Common myeloid progenitor, CD34-positive (primary cell): ENCODE measurements around the gene ATP8A1.
A peak's percentile ranks its signal among the peaks of the same experiment; 100 is the strongest.
"Not testable (repeated sequence)": the region's sequence is repeated elsewhere in the genome, so short reads cannot be mapped to it uniquely, and the experiment has no call there.

Experiments
- CTCF ChIA-PET: fragments of 350-600 bp; sonication (Branson Sonifier 250); formaldehyde crosslinking; loops from one replicate; lab custom pipeline; 2021; ENCODE audit warnings: antibody characterized with exemption; lab: Charles Lee
- POLR2A ChIA-PET: fragments of 350-600 bp; sonication (Branson Sonifier 250); formaldehyde crosslinking; loops from one replicate; lab custom pipeline; 2021; ENCODE audit warnings: antibody characterized with exemption; lab: Charles Lee
- DNase-seq, 3 donors: peaks; one replicate each; pipeline versions ENCODE4 v3.0.0 to v3.0.0-alpha.2; 2013
- H3K27ac ChIP-seq, 2 experiments: 1 replicate in 1 of 2; 2 replicates in 1 of 2; pipeline ENCODE4 v1.7.0; 2013; ENCODE audit warnings: inconsistent platforms in 2 of 2, low read length in 2 of 2, mild to moderate bottlenecking in 2 of 2, low read depth in 1 of 2, moderate library complexity in 1 of 2; ENCODE audit not compliant: severe bottlenecking in 2 of 2, insufficient read depth in 1 of 2, poor library complexity in 1 of 2
- H3K27me3 ChIP-seq, 5 experiments: replicated peaks in 2 of 5; 1 replicate in 3 of 5; 2 replicates in 2 of 5; pipeline versions ENCODE4 v1.6.1 to v1.7.0; 2013; ENCODE audit warnings: low read length in 4 of 5, mild to moderate bottlenecking in 2 of 5, moderate library complexity in 2 of 5, inconsistent platforms in 1 of 5; ENCODE audit not compliant: insufficient read depth in 5 of 5, control insufficient read depth in 4 of 5
- H3K36me3 ChIP-seq, 4 experiments: 1 replicate in 2 of 4; 2 replicates in 2 of 4; pipeline versions ENCODE4 v1.6.1 to v1.7.0; 2013; ENCODE audit warnings: low read length in 3 of 4, control low read depth in 1 of 4, mild to moderate bottlenecking in 1 of 4; ENCODE audit not compliant: control insufficient read depth in 4 of 4, insufficient read depth in 4 of 4
- H3K4me1 ChIP-seq, 4 experiments: 1 replicate in 3 of 4; 2 replicates in 1 of 4; pipeline versions ENCODE4 v1.6.1 to v1.7.1; 2013; ENCODE audit warnings: low read length in 3 of 4, mild to moderate bottlenecking in 3 of 4, control low read depth in 1 of 4, inconsistent platforms in 1 of 4, moderate library complexity in 1 of 4; ENCODE audit not compliant: control insufficient read depth in 4 of 4, insufficient read depth in 4 of 4; ENCODE audit errors: control extremely low read depth in 1 of 4
- H3K4me3 ChIP-seq, 7 experiments: 1 replicate in 4 of 7; 2 replicates in 3 of 7; pipeline versions ENCODE4 v1.5.1 to v1.7.0; 2013; ENCODE audit warnings: mild to moderate bottlenecking in 7 of 7, low read length in 6 of 7, moderate library complexity in 6 of 7, inconsistent platforms in 2 of 7, low read depth in 2 of 7, control low read depth in 1 of 7; ENCODE audit not compliant: insufficient read depth in 4 of 7, control insufficient read depth in 1 of 7; ENCODE audit errors: extremely low read depth in 1 of 7
- H3K9me3 ChIP-seq, 5 experiments: 1 replicate in 4 of 5; 2 replicates in 1 of 5; pipeline versions ENCODE4 v1.6.1 to v1.7.1; 2013; ENCODE audit warnings: low read length in 4 of 5, mild to moderate bottlenecking in 2 of 5, inconsistent platforms in 1 of 5, low read depth in 1 of 5, moderate library complexity in 1 of 5; ENCODE audit not compliant: control insufficient read depth in 4 of 5, insufficient read depth in 2 of 5; ENCODE audit errors: control extremely low read depth in 1 of 5
- WGBS: methylation state at CpG from one replicate; pipeline ENCODE4 v1.1.5; 2013; ENCODE audit not compliant: insufficient coverage; 5-methylcytosine and 5-hydroxymethylcytosine counted together

ATP8A1 gene

GRCh38 chr4:42656679-42656943 lies 294 bp downstream of the ATP8A1 start:
- no peak for DNase-seq
- ChIA-PET POLR2A (no interaction called here), CTCF (interaction anchor here (1.1 to 2.6 kb wide), 15 partner anchors 10 to 97 kb away, joined by 3 to 17 read pairs (median 4); no protein-coding TSS in a partner anchor)
- WGBS = 0% methylated on average over 24 of the region's 31 CpGs
- Histone ChIP-seq H3K27me3 (no peaks in the 10 kb centered on the region), H3K4me3 (peak overlapping the region; percentile 90 to 98 (median 93)), H3K36me3 (no peaks in the 10 kb centered on the region), H3K4me1 (peaks cover 26 to 42% (median 34%) of the 10 kb centered on the region in 4 experiments), H3K9me3 (peaks cover 0 to 5% (median 0%) of the 10 kb centered on the region in 5 experiments), H3K27ac (peak overlapping the region in 1 of 2 experiments; percentile 98)

- Histone ChIP-seq H3K27me3 (no peaks in the 10 kb centered on the region), H3K36me3 (peaks cover 0 to 2% (median 0%) of the 10 kb centered on the region in 4 experiments), H3K27ac (peak overlapping the region; percentile 43 to 98), H3K9me3 (peaks cover 0 to 11% (median 2%) of the 10 kb centered on the region in 5 experiments), H3K4me3 (peak overlapping the region; percentile 90 to 98 (median 93)), H3K4me1 (peaks cover 26 to 42% (median 34%) of the 10 kb centered on the region in 4 experiments)
- POLR2A ChIA-PET = interaction anchor here (0.6 kb wide), 1 partner anchor 34 kb away, joined by 4 read pairs; no protein-coding TSS in a partner anchor
- whole genome bisulfite sequencing = under 1% methylated on average over 38 of the region's 39 CpGs
- peak; percentile 56 to 79 (median 75) for DNase-seq
- CTCF ChIA-PET = interaction anchor here (1.1 to 2.6 kb wide), 14 partner anchors 10 to 96 kb away, joined by 3 to 17 read pairs (median 4); no protein-coding TSS in a partner anchor
Observed at GRCh38 chr4:42655921-42656678, 805 bp downstream of the ATP8A1 start.

- ChIA-PET CTCF (interaction anchor here (1.1 to 1.7 kb wide), 2 partner anchors 18 to 86 kb away, joined by 3 to 8 read pairs; no protein-coding TSS in a partner anchor), POLR2A (no interaction called here)
- Histone ChIP-seq H3K27me3 (no peaks in the 10 kb centered on the region), H3K27ac (peak overlapping the region; percentile 43 to 98), H3K9me3 (peaks cover 0 to 13% (median 5%) of the 10 kb centered on the region in 5 experiments), H3K36me3 (peaks cover 0 to 2% (median 0%) of the 10 kb centered on the region in 4 experiments), H3K4me1 (peaks cover 26 to 42% (median 34%) of the 10 kb centered on the region in 4 experiments), H3K4me3 (peak overlapping the region in 6 of 7 experiments; percentile 90 to 98 (median 92))
- no CpG with 5 or more reads among the region's 1 CpG for WGBS
- DNase-seq = peak in 2 of 3 donors; percentile 47 to 61
Observed at GRCh38 chr4:42655269-42655637, 1.7 kb downstream of the ATP8A1 start.

GRCh38 chr4:42654631-42655268 lies 2.2 kb downstream of the ATP8A1 start:
- Histone ChIP-seq H3K4me3 (peak overlapping the region in 5 of 7 experiments; percentile 17 to 96 (median 90)), H3K4me1 (peaks cover 26 to 42% (median 34%) of the 10 kb centered on the region in 4 experiments), H3K9me3 (peaks cover 0 to 13% (median 5%) of the 10 kb centered on the region in 5 experiments), H3K27me3 (no peaks in the 10 kb centered on the region), H3K27ac (no peak overlapping the region), H3K36me3 (peaks cover 0 to 2% (median 0%) of the 10 kb centered on the region in 4 experiments)
- CTCF ChIA-PET = interaction anchor here (1.1 to 1.7 kb wide), 2 partner anchors 18 to 86 kb away, joined by 3 to 8 read pairs; no protein-coding TSS in a partner anchor
- peak; percentile 34 to 76 (median 65) for DNase-seq
- WGBS = 94% methylated on average over 1 of the region's 2 CpGs
- POLR2A ChIA-PET = no interaction called here

GRCh38 chr4:42653626-42654560 lies 3.0 kb downstream of the ATP8A1 start:
- peak overlapping the region in 3 of 7 experiments; percentile 8 to 90 (median 20) for H3K4me3 ChIP-seq
- WGBS = 97% methylated on average over 6 of the region's 8 CpGs
- no peaks in the 10 kb centered on the region for H3K27me3 ChIP-seq
- peaks cover 0 to 13% (median 5%) of the 10 kb centered on the region in 5 experiments for H3K9me3 ChIP-seq
- ChIA-PET POLR2A (no interaction called here), CTCF (interaction anchor here (1.1 kb wide), 1 partner anchor 85 kb away, joined by 3 read pairs; no protein-coding TSS in a partner anchor)
- peaks cover 0 to 2% (median 0%) of the 10 kb centered on the region in 4 experiments for H3K36me3 ChIP-seq
- no peak overlapping the region for H3K27ac ChIP-seq
- DNase-seq = no peak
- peaks cover 23 to 39% (median 32%) of the 10 kb centered on the region in 4 experiments for H3K4me1 ChIP-seq

- H3K4me3 ChIP-seq, H3K36me3 ChIP-seq, H3K27ac ChIP-seq, H3K27me3 ChIP-seq, DNase-seq, POLR2A ChIA-PET: not testable (repeated sequence)
- CTCF ChIA-PET = interaction anchor here (0.9 kb wide), 1 partner anchor 97 kb away, joined by 3 read pairs; no protein-coding TSS in a partner anchor
- peaks cover 0 to 13% (median 5%) of the 10 kb centered on the region in 5 experiments for H3K9me3 ChIP-seq
- WGBS = 91% methylated on average over 4 of the region's 10 CpGs
- H3K4me1 ChIP-seq = peaks cover 13 to 27% (median 20%) of the 10 kb centered on the region in 4 experiments
Observed at GRCh38 chr4:42652529-42653231, 4.2 kb downstream of the ATP8A1 start.
